GM18499 (cell line): ENCODE results near the gene ADAM15.

Source experiments
- ATAC-seq: cut with Tn5 transposase; IDR thresholded peaks from one replicate; pipeline ENCODE4 v1.9.1; 2021; ENCODE audit warnings: moderate number of reproducible peaks; ENCODE audit not compliant: insufficient read depth, unreplicated experiment

The ADAM15 gene

GRCh38 chr1:155108296-155108695 is 57.2 kb downstream of the ADAM15 start:
- ATAC-seq = no peak

- ATAC-seq = no peak
Observed at GRCh38 chr1:155110381-155110780, 59.3 kb downstream of the ADAM15 start.

GRCh38 chr1:155110826-155111225 is 59.7 kb downstream of the ADAM15 start:
- no peak for ATAC-seq
